NCI-H2029 treated with DMSO at 0.1 percent for 48 hours (cell line): ENCODE results near the gene STK32C.

ENCODE experiments used
- DNase-seq: peaks from one replicate; lab custom pipeline; 2025; lab: John Stamatoyannopoulos, UW

The STK32C gene

DNA sequence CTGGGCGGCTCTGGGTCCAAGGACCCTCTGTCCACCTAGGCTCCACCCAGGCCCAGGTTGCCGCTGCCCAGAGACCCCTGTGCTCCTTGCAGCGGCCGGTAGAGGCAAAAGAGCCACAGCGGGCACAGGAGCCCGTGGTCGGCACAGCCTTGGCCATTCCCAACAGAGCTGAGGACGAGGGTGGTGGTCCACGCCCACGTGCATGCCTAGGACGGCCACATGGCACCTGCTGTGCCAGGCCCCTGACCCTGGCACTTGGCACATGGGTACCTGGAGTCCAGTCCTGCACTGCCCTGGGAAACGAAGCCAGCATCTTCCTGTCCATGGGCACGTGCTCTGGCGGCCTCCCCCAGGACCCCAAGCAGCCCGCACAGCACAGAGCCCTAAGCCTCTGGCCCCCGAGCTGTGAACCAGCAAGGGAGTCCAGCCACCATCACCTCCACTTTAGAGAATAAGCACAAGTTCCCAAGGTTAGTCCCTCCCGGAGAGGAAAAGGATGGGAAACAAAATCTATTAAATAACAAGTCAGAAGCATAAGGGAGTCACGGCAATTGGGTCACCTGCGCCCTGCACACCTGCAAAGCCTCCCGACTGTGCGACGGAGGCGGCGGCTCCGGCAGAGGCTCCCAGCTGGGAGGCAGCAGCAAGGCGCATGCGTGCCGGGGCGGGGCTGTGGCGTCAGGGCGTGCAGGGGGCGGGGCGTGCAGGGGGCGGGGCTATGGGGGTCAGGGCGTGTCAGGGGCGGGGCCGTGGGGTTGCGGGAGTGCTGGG lies 59.1 kb downstream of the STK32C start:
- peak; percentile 2 for DNase-seq

DNA sequence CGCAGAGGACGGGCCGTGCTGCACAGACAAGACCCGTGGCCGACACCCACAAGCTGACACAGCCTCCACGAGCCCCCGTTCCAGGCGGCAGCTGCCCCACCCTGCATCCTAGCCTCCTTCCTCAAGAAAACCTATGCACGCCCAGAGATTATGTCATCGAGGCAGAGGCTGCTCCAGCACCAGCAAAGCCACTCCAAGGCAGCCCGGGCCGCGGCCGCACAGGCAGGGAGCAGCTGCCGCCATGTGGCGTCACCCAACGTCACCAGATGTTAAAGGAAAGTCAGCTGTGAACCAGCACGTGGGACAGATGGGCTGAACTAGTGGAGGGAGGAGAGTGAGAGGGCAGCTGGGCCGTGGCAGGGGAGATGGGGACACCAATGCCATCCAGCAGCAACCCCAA lies 59.8 kb downstream of the STK32C start:
- DNase-seq: no peak

DNA sequence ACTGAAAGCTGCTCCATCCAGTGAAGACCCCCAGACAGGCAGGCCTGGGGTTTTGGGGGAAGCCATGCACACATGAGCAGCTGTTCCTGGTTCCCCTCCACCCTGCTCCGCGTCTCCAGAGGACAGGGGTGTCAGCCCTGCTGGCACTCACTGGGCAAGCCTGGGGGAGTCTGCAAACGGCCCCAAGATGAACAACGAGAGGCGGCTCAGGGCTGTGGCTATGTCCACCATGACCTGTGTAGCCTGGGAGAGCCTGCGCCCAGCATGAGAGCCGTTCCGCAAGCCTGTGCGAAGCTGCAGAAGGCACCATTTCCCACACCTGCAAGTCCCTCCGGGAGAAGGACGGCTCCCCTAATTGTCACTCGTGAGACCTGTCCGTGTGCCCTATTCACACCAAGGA lies 61.5 kb downstream of the STK32C start:
- no peak for DNase-seq

DNA sequence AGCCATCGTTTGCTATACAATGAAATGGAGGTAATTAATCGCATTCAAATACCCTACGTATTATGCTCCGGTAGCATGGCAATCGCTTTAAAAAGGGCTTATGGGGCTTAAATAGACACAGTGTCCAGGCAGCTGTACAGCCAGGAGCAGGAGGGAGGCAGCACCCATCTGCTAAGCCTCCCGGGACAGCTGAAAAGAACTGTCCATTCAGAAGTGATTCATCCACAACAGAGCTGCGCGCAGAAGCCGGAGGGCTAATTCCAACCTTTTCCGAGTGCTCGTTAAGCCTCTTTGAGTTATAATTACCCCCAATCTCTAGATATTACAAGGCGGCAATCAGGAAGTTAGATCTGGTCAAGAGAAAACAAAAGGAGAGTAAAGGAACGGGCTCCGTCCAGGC lies 62.7 kb downstream of the STK32C start:
- DNase-seq: no peak

DNA sequence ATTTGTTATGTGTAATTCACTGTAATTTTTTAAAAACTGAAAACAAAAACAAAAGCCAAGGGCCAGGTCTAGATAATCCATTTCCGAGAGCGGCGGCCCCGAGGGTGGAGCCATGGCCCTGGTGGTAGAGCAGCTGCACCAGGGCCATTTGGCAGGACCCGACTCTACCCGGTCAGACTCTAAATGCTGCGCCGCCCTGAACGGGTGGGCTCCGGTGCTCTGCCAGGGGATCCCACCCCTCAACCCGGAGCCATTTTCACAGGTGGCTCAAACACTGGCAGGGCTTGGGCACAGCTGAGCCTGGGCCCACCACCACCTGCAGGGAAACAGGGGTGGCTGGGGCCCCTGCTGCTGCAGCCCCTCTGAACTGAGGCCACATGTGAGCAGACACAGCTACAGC lies 64.1 kb downstream of the STK32C start:
- no peak for DNase-seq

DNA sequence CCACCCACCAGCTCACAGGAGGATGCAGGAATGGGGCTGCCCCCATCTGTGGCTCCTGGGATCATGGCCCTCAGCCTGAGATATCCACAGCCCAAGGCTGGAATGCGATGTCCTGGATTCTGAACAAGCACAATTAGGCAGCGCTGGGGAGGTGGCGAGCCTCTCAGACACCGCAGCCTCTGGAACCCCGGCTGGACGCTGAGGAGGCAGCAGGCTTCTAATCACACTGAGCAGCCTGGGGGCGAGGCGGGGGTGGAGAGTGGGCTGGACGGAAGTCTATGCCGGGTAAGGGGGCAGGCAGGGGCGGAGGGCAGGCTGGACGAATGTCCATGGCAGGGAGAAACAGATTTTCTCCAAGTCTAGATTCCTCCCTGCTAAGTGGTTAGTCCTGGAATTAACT lies 64.6 kb downstream of the STK32C start:
- DNase-seq: no peak

DNA sequence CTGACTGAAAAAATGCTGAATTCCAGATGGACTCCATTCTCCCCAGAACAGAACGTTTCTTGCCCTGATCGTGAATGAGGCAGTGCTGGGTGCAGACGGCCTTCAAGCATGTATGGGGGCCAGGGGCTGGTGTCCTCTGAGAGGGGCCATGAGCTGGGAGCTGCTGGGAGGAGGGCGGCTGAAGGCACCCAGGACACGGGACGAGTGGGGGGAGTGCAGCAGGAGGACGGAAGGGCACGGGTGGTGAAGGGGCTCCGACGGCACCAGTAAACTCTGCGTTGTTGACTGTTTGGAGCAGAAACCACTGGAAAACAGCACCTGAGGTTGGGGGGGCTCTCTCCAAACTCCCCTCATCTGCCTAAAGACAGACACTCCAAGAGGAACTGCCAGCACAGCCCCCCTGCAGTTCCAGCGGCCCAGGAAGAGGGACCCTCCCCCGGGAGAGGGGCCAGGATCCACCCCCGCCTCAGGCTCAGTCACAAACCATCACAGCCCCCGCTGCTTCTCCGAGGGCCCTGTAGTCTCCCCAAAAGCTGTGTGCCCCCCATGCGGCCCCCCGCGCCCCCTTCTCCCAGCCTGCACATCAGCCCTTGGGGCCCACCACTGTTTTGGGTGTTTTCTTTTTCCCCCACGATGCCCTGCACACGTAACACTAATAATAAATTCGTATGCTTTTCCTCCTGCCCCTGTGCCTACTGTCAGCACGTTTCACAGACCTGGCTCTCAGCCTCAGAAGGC lies 65.5 kb downstream of the STK32C start:
- DNase-seq: no peak

DNA sequence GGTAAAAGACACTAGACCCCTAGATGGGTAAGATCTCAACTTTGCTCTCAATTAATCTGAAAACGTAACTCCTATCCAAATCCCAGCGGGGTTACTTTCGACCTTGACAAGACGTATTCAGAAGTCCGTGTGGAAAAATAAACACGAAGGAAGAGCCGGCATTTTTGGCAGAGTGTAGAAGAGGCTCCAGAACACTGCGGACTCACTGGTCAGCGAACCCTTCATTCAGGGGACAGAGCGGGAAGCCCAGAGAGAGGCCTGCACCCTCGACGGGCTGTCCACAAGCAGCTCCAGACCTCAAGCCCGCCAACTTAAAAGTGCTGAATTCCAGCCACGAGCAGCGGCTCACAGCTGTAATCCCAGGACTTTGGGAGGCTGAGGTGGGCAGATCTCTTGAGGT lies 66.3 kb downstream of the STK32C start:
- no peak for DNase-seq

DNA sequence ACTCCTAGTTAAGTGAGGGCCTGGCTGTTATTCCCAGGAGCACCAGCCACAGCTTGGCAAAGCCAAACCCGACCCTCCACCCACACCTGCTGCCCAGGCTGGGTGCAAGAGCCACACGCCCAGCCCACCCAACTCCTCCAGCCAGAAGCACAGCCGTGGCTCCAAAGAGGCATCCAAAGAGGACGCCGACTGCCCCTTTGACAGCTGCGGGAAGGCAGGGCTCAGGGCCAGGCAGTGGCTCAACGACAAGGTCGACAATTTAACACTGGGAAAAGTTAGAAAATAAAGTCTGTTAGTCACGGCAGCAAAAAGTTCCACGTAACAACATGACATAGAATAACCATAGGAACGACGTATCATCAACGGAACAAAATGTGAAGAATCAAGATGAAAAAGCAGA lies 66.7 kb downstream of the STK32C start:
- no peak for DNase-seq

DNA sequence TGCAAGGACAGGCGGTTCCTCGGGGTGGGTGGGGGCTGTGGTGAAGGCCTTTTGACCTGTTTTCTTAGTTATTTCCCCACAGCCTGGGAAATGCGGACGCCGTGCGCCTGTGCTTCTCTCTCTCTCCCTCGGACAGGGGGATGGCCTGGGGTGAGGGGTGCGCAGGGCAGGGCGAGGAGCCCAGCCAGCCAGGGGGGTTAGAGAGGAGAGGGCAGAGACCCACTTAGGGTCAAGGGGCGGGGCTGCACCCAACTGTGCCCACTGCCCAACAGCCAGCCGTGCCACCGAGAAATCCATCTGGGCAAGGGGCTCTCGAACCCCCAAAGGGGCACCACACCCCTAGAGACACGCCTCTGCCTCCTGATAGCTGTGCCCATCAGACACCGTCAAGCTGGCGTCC lies 67.2 kb downstream of the STK32C start:
- no peak for DNase-seq

DNA sequence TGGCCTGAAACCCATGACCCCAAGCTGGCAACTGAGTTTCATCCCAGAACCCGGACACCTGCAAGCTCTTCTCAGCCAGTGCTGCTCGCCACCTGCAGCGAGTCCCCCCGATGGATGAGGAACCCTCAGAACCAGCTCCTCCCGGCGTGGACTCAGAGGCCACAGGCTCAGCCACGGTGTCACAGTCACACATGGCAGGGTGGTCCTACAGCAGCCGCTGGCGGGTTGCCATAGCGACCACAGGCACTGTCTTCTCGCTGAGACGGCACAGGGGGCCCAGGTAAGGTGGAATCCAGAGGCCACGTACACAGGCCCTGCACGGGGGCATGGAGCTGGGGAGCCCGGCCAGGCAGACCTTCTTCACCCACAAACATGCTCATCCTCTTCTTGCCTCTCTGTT lies 67.6 kb downstream of the STK32C start:
- no peak for DNase-seq

DNA sequence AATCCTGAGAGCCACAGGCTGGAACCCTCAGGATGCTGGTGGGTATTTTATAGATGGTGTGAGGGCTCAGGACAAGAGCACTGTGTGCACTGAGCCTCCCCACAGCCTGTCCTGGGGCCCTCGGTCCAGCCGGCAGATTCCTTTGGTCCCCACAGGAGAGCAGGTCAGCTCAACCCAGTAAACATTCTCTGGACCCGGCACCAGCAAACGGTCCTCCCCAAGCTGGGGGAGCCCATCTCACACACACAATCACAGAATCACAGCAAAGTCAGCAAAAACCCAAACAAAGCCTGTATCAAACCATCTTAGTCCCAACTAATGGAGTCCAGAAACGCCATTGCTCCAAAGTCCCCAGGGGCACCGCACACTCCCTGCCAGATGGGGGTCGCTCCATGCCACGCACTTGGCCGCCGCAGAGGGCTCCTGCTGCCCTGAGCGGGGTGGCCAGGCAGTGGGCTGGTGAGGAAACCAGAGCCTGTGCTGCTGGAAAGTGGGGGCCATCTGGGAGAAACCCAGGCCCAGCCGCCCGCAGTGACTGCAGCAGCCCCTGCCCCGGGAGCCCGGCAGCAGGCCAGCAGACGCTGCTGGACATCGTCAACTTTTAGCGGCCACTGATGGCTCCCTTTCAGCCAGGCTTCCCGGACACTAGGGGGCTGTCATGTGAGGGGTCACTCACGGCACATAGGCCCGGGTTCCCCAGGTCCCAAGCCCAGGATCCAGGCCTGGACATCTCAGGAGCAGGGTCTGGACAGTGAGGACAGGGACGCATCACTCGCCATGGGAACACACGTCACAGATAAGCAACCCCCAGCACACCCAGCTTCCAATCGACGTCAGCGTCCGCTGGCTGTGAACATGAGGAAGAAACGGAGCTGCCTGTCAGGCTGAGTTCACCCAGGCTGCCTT lies 68.4 kb downstream of the STK32C start:
- no peak for DNase-seq

DNA sequence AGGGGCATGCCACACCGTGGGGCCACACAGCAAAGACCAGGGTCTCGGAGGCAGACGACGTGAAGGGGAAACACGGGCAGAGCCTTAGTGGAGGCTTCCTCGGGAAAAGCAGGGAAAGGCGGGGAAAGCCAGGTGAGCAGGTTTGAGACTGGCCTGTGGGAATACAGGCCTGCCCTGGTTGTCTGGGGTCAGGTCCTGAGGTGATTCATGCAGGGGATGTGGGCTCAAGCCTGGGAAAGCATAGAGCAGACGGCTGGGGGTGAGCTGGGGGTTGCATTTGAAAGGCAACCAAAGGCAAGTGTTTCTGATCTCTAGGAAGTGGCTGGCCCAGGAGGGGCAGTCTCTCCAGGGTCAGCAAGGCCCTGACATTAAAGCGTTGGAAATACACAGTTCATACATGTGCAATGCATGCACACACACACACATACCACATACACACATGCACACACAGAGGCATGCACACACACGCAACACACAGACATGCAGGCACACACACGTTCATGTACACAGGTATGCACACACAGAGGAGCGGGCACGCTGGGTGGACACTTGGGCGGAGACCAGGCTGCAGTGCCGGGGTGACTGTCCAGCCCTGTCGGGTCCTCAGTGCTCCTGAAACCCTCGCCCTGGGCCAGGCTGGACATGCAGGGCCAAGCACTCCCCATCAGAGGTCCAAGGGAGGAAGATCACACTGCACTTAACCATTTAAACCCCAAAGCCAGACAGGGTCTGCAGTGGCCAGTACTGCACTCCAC lies 69.2 kb downstream of the STK32C start:
- DNase-seq: no peak

DNA sequence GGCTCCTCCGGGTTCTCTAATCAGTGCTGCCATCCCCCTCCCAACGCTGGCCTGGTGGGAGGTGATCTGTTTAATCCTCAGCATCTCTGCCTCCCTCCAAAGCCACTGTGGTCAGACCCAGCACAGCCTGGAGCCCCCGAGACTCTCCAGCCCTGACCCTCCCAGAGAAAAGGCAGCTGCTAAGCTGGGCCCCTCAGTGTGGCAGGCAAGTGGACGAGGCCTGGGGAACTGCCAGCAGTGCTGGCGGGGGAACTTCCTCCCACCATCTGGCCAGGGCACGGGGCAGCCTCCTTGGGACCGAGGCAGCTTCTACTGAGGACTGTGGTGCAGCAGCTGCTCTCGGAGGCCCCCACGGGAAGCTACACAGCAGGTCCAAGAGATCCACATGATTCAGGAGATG lies 69.9 kb downstream of the STK32C start:
- DNase-seq: no peak

DNA sequence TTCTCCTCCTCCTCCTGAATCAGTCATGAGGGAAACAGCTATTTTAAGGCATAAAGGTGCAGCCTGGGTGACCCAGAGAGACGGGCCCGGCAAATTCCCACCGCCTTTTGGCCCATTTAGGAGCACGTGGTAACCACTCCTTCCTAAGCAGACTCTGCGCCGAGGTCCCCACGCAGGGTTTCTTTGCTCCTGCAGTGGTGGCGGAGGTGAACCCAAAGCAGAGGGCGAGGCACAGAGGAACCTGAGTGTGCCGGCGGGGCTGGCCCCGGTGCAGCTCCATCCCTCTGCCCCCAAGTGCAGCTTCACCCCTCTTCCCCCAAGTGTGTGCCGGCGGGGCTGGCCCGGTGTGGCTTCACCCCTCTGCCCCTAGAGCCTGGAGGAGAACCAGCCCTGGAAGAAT lies 70.4 kb downstream of the STK32C start:
- no peak for DNase-seq

DNA sequence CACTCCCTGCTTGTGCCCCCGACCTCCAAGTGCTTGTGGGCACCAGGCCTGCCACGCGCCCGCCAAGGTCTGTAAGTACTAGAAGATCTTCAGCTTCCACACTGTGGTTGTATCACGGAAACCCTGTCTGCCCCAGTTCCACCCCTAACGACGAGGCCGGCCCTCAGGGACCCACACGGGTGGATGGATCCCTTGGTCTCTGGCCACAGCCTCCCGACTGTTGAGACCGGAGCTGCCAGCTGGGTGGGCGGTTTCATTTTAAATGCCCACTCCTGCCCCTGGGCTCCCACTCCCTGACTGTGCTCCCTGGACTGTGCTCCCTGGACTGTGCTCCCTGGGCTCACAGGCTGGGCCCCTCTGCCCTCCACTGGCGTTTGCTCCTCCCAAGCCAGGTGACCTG lies 70.9 kb downstream of the STK32C start:
- DNase-seq: no peak

DNA sequence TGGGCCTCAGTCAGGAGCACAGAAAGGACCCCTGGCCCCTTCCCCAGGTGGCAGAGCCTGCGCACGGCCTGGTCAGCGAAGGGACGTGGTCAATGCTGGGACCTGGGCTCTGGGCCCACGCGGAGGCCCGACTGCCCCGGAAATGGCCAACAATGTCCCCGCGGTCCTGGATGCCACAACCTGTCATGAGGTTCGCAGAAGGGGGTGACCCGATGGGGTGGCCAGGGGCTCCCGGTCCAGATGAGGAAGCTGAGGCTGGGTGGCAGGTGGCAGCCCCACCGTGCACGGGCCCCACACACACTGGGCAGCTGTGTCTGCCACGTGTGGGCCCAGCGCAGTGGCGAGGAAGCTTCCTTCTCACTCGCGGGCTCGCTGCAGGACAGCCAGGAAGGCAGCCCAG lies 71.6 kb downstream of the STK32C start:
- no peak for DNase-seq

DNA sequence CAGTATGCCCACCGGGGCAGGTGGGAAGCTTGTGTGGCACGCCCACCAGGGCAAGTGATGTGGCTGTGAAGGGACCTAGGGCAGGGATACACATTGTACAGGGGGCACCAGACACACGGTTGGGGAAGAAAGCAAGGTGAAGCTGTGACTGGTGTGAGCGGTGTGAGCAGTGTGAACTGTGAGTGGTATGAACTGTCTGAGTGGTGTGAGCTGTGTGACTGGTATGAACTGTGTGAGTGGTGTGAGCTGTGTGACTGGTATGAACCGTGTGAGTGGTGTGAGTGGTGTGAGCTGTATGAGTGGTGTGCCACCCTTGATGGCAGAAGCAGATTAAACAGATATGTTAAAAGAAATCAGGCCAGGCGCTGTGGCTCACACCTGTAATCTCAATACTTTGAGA lies 72.9 kb downstream of the STK32C start:
- no peak for DNase-seq

DNA sequence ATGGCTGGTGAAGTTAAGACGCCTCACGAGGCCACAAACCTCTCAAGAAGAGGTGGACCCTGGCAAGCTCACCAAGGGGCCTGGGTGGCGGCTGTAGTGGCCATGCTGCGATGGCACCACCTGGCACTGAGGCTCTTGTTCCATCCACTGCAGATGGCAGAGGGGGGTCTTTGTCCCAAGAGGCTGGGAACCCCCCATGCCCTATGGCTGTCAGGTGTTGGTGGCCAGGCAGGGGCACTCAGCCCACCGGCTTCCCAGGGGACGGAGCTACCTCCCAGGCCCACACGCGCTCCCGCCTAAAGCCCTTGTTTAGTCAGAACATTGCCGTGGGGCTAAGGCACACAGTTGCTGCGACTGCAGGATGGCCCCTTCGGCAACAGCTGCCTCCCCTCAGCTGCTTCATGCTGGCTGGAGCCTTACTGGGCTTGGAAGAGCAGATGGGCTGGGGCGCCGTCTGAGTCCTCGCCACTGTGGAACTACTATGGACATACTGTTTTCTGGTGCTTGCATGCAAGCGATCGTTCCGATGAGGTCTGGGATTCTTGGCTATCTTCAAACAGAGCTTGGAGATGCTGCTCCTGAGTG lies 74.2 kb downstream of the STK32C start:
- DNase-seq: no peak

DNA sequence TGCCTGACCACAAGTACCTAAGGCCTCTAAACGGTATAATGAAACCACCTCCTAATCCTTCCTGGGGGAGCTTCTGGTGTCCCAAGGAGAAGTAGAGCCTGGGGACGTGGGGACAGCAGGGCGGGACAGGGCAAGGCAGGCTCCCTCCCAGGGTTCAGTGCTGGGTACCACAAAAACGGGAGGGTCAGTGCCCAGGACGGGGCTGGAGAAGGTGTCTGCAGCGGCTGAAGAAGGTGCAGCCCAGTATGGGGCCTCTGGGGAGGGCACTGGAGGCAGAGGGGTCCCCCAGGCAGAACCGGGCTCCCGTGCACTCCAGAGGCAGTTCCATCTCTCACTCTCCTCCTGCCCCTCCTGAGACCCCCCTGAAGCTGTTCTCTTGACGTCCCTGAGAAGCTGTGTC lies 74.8 kb downstream of the STK32C start:
- DNase-seq: no peak
